GM19468 (cell line): ENCODE results near the gene MTO1.
A peak's percentile ranks its signal among the peaks of the same experiment; 100 is the strongest.
"Not testable (repeated sequence)": the region's sequence is repeated elsewhere in the genome, so short reads cannot be mapped to it uniquely, and the experiment has no call there.

Experiments
- ATAC-seq: cut with Tn5 transposase; IDR thresholded peaks from one replicate; pipeline ENCODE4 v1.9.1; 2021; ENCODE audit warnings: mild to moderate bottlenecking, moderate library complexity, moderate number of reproducible peaks; ENCODE audit not compliant: unreplicated experiment; ENCODE audit errors: extremely low read depth

The MTO1 gene

GRCh38 chr6:73497915-73498314 is 36.4 kb downstream of the MTO1 start:
- no peak for ATAC-seq

DNA sequence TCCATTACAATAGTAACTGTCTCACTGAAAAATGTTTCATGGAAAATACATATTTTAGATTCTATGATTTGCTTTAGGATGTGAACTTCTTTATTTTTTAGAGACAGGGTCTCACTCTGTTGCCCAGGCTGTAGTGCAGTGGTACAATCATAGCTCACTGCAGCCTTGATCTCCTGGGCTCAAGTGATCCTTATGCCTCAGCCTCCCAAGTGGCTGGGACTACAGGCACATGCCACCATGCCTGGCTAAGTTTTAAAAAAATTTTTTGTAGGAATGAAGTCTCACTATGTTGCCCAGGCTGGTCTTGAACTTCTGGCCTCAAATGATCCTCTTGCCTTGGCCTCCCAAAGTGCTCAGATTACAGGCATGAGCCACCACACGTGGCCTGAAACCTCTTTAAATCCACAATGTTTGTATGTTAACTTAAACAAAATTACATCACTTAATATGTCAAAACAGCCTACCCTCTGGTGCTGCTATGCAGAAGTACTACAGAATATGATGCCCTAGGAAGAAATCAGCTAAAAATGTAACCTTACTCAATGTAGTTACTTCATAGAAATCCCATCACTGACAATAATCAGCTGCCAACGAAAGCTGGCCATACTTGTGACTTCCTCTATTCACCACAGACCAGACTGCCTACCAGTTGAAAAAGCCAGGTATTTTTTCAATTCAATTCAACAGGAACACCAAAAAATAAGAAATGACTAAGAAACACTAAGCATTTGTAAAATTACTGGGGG is 41.7 kb downstream of the MTO1 start:
- ATAC-seq: no peak

DNA sequence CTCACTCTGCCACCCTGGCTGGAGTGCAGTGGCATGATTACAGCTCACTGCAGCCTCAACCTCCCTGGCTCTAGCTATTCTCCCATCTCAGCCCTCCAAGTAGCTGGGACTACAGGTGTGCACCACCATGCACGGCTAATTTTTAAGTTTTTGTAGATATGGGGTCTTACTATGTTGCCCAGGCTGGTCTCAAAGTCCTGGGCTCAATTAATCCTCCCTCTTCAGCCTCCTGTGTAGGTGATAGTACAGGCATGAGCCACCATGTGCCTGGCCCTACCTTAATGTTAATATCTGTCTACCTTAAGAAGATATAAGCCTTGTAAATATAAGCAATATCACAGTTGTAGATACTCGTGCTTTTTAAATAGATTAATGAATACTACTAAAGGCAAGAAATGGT is 42.6 kb downstream of the MTO1 start:
- ATAC-seq: no peak

GRCh38 chr6:73505142-73505541 is 43.6 kb downstream of the MTO1 start:
- no peak for ATAC-seq

DNA sequence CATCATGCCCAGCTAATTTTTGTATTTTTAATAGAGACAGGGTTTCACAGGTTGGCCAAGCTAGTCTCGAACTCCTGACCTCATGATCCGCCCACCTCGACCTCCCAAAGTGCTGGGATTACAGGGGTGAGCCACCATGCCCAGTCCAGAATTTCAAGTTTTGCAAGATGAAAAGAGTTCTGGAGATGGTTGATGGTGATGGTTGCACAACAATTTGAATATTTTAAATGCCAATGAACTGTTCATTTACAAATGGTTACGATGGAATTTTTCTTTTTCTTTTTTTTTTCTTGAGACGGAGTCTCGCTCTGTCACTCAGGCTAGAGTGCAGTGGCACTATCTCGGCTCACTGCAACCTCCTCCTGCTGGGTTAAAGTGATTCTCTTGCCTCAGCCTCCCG is 44.2 kb downstream of the MTO1 start:
- ATAC-seq: not testable (repeated sequence)

- no peak for ATAC-seq
These were observed 44.7 kb downstream of the MTO1 start for GRCh38 chr6:73506246-73506645.

DNA sequence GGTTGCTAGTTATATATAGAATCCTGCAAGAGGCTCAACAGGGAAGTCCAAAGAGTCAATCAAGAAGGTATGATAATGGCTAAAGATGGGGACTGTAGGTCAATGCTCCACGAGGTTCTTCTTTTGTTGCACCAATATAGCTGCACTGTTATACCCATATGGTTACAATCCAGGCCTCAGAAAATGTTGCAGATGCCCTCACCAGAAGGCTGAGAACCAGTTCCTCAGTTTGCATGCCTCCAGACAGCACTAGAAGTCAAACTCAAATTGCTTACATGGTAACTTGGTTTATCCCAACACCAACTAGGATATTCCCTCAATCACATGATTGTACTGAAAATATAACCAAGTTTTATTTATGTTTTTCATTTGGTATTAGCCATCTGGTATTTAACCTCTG is 47.2 kb downstream of the MTO1 start:
- ATAC-seq: no peak

DNA sequence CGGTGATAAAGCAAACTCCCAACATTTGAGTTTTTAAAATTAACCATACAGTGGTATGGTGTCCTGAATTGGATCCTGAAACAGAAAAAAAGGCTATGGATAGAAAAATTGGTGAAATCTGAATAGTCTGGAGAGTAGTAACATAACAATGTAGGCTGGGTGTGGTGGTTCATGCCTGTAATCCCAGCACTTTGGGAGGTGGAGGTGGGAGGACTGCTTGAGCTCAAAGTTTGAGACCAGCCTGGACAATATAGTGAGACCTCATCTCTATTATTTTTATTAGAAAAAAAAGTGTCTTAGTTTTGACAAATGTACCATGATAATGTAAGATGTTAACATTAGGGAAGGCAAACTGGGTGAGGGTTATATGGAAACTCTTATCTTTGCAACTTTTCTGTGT is 48.3 kb downstream of the MTO1 start:
- no peak for ATAC-seq

DNA sequence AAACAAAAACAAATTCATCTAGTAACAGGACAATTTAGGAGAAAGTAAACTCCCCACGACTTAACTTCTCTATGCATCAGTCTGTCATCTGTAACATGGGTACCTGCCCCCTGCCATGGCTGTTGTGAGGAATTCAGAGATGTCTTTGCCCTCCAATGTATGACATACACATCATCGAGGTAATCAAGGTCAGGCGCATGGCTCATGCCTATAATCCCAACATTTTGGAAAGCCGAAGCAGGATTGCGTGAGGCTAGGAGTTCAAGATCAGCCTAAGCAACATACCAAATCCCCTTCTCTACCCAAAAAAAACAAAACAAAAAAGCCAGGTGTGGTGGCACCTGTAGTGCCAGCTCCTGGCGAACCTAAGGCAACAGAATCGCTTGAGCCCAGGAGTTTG is 50.3 kb downstream of the MTO1 start:
- no peak for ATAC-seq

- no peak for ATAC-seq
These were observed 51.9 kb downstream of the MTO1 start for GRCh38 chr6:73513496-73513854.

DNA sequence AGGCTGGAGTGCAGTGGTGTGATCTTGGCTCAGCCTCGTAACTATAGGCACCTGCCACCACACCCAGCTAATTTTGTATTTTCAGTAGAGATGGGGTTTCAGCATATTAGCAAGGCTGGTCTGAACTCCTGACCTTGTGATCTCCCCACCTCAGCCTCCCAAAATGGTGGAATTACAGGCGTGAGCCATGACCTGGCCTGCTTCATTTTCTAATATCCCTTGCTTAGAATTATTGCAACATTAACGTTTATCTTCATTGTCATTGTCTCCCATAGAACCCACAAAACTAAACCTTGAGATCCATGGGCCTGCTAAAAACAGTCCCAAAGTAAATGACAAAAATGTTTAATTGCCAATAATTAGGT is 53.2 kb downstream of the MTO1 start:
- ATAC-seq: no peak

DNA sequence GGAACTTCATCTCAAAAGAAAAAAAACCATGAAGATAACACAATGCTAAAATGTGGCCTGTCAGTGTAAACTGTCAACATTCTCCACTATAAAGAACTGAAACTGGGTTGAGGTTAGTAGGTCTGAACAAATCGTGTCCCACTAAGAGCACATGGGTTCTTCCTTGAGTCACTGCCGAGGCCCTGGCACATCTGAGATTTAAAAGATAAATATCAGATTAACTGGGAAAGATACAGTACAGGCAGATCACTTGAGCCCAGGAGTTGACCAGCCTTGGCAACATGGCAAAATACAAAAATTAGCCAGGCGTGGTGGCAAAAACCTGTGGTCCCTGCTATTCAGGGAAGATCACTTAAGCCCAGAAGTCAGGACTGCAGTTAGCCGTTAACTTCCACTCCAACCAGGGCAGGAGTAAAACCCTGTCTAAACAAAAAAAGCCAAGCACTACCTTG is 53.7 kb downstream of the MTO1 start:
- no peak for ATAC-seq

DNA sequence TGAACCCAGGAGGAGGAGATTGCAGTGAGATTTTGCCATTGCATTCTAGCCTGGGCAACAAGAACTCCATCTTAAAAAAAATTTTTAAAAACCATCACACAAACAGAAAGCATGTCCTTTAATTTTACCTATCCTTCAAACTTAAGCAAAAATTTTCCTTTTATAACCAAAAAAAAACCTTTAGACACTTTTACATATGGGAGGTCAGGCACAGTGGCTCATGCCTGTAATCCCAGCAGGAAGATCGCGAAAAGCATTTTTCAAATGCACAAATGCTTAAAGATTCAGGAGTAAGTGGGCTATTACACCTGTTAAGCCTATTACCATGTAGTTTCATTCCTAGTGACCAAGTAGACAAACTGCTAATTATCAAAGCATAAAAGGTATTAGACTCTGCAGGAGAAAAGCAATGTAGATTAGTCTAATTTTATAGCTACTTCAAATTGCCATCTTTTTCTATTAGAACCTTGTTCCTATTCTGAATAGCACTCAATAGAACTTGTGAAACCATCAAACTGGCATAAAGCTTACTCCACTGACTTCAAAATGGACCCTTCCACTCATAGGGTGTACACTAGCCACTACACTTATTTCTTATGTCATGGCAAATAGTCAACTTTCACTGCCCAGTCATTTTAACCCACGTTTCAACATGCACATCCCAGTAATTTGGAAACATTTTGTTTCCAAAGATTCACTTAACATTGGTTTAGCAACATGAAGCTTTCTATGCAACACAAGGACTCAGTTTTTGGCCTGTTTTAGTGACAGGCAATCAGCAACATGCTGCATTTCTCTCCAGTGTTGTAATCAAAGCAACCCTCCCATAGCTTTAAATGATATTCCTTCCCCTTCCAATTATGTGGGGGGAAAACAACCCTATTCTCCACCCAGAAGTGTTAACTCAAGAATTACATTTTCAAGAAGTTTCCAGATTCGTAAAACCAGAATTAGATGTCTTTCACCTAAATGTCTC is 55.3 kb downstream of the MTO1 start:
- no peak for ATAC-seq

DNA sequence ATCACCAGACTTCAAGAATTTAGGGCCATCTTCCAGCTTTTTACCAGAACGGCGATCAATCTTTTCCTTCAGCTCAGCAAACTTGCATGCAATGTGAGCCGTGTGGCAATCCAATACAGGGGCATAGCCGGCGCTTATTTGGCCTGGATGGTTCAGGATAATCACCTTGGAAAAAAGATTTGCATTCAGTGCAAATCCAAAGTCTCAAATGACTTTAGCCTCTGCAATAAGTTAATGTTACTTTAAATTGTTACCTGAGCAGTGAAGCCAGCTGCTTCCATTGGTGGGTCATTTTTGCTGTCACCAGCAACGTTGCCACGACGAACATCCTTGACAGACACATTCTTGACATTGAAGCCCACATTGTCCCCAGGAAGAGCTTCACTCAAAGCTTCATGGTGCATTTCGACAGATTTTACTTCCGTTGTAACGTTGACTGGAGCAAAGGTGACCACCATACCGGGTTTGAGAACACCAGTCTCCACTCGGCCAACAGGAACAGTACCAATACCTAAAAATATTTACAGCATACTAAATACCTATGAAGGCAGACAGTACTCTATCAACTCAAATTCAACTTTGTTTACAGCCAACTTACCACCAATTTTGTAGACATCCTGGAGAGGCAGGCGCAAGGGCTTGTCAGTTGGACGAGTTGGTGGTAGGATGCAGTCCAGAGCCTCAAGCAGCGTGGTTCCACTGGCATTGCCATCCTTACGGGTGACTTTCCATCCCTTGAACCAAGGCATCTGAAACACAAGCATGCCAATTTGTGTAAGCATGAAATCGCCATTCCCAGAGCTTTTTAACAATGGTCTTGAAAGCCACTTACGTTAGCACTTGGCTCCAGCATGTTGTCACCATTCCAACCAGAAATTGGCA is 56.8 kb downstream of the MTO1 start:
- not testable (repeated sequence) for ATAC-seq

DNA sequence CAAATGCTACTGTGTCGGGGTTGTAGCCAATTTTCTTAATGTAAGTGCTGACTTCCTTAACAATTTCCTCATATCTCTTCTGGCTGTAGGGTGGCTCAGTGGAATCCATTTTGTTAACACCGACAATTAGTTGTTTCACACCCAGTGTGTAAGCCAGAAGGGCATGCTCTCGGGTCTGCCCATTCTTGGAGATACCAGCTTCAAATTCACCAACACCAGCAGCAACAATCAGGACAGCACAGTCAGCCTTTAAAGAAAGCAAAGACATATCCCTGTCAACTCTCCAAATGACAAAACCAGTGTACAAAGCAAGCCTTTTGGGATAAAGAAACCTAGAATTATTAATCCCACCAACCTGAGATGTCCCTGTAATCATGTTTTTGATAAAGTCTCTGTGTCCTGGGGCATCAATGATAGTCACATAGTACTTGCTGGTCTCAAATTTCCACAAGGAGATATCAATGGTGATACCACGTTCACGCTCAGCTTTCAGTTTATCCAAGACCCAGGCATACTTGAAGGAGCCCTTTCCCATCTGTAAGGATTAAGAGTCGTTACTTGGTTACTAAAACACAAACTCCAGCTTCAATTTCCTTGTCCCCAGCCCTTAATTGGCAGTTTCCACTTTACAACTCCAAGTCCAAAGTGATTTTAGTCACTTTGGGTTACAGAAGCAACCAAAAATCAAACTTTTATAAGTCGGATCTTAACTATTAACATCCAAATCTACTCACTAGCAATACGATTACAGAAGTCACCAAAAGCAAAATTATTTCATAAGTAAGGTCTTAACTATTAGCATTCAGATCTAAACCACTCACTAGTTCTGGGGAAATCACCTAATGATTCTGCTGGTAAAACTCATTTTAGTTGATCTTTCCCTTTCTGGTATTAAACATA is 57.7 kb downstream of the MTO1 start:
- ATAC-seq: not testable (repeated sequence)

DNA sequence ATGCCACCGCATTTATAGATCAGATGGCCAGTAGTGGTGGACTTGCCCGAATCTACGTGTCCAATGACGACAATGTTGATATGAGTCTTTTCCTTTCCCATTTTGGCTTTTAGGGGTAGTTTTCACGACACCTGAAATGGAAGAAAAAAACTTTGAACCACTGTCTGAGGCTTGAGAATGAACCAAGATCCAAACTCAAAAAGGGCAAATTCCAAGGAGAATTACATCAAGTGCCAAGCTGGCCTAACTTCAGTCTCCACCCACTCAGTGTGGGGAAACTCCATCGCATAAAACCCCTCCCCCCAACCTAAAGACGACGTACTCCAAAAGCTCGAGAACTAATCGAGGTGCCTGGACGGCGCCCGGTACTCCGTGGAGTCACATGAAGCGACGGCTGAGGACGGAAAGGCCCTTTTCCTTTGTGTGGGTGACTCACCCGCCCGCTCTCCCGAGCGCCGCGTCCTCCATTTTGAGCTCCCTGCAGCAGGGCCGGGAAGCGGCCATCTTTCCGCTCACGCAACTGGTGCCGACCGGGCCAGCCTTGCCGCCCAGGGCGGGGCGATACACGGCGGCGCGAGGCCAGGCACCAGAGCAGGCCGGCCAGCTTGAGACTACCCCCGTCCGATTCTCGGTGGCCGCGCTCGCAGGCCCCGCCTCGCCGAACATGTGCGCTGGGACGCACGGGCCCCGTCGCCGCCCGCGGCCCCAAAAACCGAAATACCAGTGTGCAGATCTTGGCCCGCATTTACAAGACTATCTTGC is 58.6 kb downstream of the MTO1 start:
- no peak for ATAC-seq

DNA sequence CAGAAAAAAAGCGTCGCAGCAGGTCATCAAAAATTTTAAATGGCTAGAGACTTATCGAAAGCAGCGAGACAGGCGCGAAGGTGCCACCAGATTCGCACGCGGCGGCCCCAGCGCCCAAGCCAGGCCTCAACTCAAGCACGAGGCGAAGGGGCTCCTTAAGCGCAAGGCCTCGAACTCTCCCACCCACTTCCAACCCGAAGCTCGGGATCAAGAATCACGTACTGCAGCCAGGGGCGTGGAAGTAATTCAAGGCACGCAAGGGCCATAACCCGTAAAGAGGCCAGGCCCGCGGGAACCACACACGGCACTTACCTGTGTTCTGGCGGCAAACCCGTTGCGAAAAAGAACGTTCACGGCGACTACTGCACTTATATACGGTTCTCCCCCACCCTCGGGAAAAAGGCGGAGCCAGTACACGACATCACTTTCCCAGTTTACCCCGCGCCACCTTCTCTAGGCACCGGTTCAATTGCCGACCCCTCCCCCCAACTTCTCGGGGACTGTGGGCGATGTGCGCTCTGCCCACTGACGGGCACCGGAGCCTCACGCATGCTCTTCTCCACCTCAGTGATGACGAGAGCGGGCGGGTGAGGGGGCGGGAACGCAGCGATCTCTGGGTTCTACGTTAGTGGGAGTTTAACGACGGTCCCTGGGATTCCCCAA is 59.3 kb downstream of the MTO1 start, which contains the start of gene EEF1A1:
Gene EEF1A1, minus strand, starts transcription at position 345 of the 663 bp plus-strand sequence. CDS start 1,006 bp downstream, outside the sequence.
- peak; percentile 46 for ATAC-seq

GRCh38 chr6:73521351-73521985 is 59.9 kb downstream of the MTO1 start:
- ATAC-seq: no peak
